HEK293 (cell line): ENCODE measurements around the gene TRAF6.

Experiments
- TCF7L2 ChIP-seq: IDR thresholded peaks from 2 replicates; pipeline ENCODE4 v1.6.1; 2011; ENCODE audit warnings: low read depth, mild to moderate bottlenecking, inconsistent platforms, low read length, moderate library complexity, borderline replicate concordance
- YY1 ChIP-seq: fragments of 450-650 bp; formaldehyde crosslinking; IDR thresholded peaks from 2 replicates; pipeline ENCODE4 v1.5.1; 2018; ENCODE audit warnings: missing biosample characterization, missing genetic modification characterization
- YY2 ChIP-seq: fragments of 450-650 bp; formaldehyde crosslinking; IDR thresholded peaks from 2 replicates; pipeline ENCODE4 v1.5.1; 2016; ENCODE audit warnings: missing biosample characterization, missing genetic modification characterization
- ZBTB21 ChIP-seq: fragments of 450-650 bp; formaldehyde crosslinking; IDR thresholded peaks from 2 replicates; pipeline ENCODE4 v1.5.1; 2017; ENCODE audit warnings: missing biosample characterization, missing genetic modification characterization
- ZNF112 ChIP-seq: fragments of 450-650 bp; formaldehyde crosslinking; IDR thresholded peaks from 2 replicates; pipeline ENCODE4 v1.5.0; 2017; ENCODE audit warnings: missing biosample characterization, missing genetic modification characterization
- ZNF121 ChIP-seq: fragments of 450-650 bp; formaldehyde crosslinking; IDR thresholded peaks from 2 replicates; pipeline ENCODE4 v1.5.1; 2016; ENCODE audit warnings: missing biosample characterization, missing genetic modification characterization
- ZNF140 ChIP-seq: fragments of 450-650 bp; formaldehyde crosslinking; IDR thresholded peaks from 2 replicates; pipeline ENCODE4 v1.5.1; 2016; ENCODE audit warnings: missing biosample characterization, missing genetic modification characterization
- ZNF350 ChIP-seq: fragments of 450-650 bp; formaldehyde crosslinking; IDR thresholded peaks from 2 replicates; pipeline ENCODE4 v1.5.0; 2017; ENCODE audit warnings: missing biosample characterization, mild to moderate bottlenecking, missing genetic modification characterization
- ZNF473 ChIP-seq: fragments of 450-650 bp; formaldehyde crosslinking; IDR thresholded peaks from 2 replicates; pipeline ENCODE4 v1.5.1; 2017; ENCODE audit warnings: missing biosample characterization, missing genetic modification characterization
- ZNF623 ChIP-seq: fragments of 450-650 bp; formaldehyde crosslinking; IDR thresholded peaks from 2 replicates; pipeline ENCODE4 v1.5.1; 2016; ENCODE audit warnings: missing biosample characterization, missing genetic modification characterization
- ZSCAN4 ChIP-seq: fragments of 450-650 bp; formaldehyde crosslinking; IDR thresholded peaks from 2 replicates; pipeline ENCODE4 v1.5.1; 2017; ENCODE audit warnings: missing biosample characterization, missing genetic modification characterization
- TF ChIP-seq, protein P1 (sequence below): fragments of 450-650 bp; formaldehyde crosslinking; IDR thresholded peaks from 2 replicates; pipeline ENCODE4 v1.5.1; 2016; ENCODE audit warnings: missing biosample characterization, missing genetic modification characterization
- TF ChIP-seq, protein P2 (sequence below): fragments of 450-650 bp; formaldehyde crosslinking; IDR thresholded peaks from 2 replicates; pipeline ENCODE4 v1.5.1; 2016; ENCODE audit warnings: missing biosample characterization, missing genetic modification characterization, low read depth

GRCh38 chr11:36510594-36510942 is 496 bp upstream of the TRAF6 start:
- TF ChIP-seq ZNF140 (tag by site-specific recombination) (no peak), ZSCAN4 (tag by site-specific recombination) (no peak), ZNF121 (tag by site-specific recombination) (no peak), ZNF623 (tag by site-specific recombination) (no peak), ZNF112 (tag by site-specific recombination) (no peak), TCF7L2 (no peak), YY1 (tag by site-specific recombination) (no peak), ZNF350 (no peak), ZBTB21 (tag by site-specific recombination) (no peak), ZNF473 (tag by site-specific recombination) (no peak), YY2 (tag by site-specific recombination) (no peak)
- TF ChIP-seq, protein P1, sequence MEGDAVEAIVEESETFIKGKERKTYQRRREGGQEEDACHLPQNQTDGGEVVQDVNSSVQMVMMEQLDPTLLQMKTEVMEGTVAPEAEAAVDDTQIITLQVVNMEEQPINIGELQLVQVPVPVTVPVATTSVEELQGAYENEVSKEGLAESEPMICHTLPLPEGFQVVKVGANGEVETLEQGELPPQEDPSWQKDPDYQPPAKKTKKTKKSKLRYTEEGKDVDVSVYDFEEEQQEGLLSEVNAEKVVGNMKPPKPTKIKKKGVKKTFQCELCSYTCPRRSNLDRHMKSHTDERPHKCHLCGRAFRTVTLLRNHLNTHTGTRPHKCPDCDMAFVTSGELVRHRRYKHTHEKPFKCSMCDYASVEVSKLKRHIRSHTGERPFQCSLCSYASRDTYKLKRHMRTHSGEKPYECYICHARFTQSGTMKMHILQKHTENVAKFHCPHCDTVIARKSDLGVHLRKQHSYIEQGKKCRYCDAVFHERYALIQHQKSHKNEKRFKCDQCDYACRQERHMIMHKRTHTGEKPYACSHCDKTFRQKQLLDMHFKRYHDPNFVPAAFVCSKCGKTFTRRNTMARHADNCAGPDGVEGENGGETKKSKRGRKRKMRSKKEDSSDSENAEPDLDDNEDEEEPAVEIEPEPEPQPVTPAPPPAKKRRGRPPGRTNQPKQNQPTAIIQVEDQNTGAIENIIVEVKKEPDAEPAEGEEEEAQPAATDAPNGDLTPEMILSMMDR (tag by site-specific recombination), result no peak
- TF ChIP-seq, protein P2, sequence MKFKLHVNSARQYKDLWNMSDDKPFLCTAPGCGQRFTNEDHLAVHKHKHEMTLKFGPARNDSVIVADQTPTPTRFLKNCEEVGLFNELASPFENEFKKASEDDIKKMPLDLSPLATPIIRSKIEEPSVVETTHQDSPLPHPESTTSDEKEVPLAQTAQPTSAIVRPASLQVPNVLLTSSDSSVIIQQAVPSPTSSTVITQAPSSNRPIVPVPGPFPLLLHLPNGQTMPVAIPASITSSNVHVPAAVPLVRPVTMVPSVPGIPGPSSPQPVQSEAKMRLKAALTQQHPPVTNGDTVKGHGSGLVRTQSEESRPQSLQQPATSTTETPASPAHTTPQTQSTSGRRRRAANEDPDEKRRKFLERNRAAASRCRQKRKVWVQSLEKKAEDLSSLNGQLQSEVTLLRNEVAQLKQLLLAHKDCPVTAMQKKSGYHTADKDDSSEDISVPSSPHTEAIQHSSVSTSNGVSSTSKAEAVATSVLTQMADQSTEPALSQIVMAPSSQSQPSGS (tag by site-specific recombination), result no peak
